GM21786 (cell line): ENCODE data around the gene GALNTL6.

ENCODE experiments used
- ATAC-seq: cut with Tn5 transposase; IDR thresholded peaks from one replicate; pipeline ENCODE4 v1.9.1; 2021; ENCODE audit not compliant: unreplicated experiment

The GALNTL6 gene

GRCh38 chr4:172104539-172104938 lies 291.3 kb downstream of the GALNTL6 start:
- ATAC-seq = no peak

- ATAC-seq = no peak
These were observed 292.7 kb downstream of the GALNTL6 start for GRCh38 chr4:172105918-172106317.

- no peak for ATAC-seq
These were observed 296.3 kb downstream of the GALNTL6 start for GRCh38 chr4:172109466-172109865.

GRCh38 chr4:172124656-172125308 lies 311.6 kb downstream of the GALNTL6 start:
- ATAC-seq = no peak

- no peak for ATAC-seq
These were observed 312.2 kb downstream of the GALNTL6 start for GRCh38 chr4:172125443-172125842.

- no peak for ATAC-seq
These were observed 314.0 kb downstream of the GALNTL6 start for GRCh38 chr4:172127168-172127567.

- no peak for ATAC-seq
These were observed 316.4 kb downstream of the GALNTL6 start for GRCh38 chr4:172129593-172129992.

GRCh38 chr4:172134521-172134920 lies 321.3 kb downstream of the GALNTL6 start:
- no peak for ATAC-seq

GRCh38 chr4:172141025-172141424 lies 327.8 kb downstream of the GALNTL6 start:
- no peak for ATAC-seq

- no peak for ATAC-seq
These were observed 329.1 kb downstream of the GALNTL6 start for GRCh38 chr4:172142281-172142741.

GRCh38 chr4:172143605-172144314 lies 330.6 kb downstream of the GALNTL6 start:
- ATAC-seq = no peak

- ATAC-seq = no peak
These were observed 334.5 kb downstream of the GALNTL6 start for GRCh38 chr4:172147687-172148086.

GRCh38 chr4:172149329-172149728 lies 336.1 kb downstream of the GALNTL6 start:
- ATAC-seq = no peak

- peak; percentile 38 for ATAC-seq
These were observed 339.1 kb downstream of the GALNTL6 start for GRCh38 chr4:172152284-172152683.

GRCh38 chr4:172153719-172154118 lies 340.5 kb downstream of the GALNTL6 start:
- ATAC-seq = no peak

GRCh38 chr4:172155838-172156345 lies 342.7 kb downstream of the GALNTL6 start:
- no peak for ATAC-seq

- no peak for ATAC-seq
These were observed 344.7 kb downstream of the GALNTL6 start for GRCh38 chr4:172157946-172158345.

GRCh38 chr4:172163215-172163614 lies 350.0 kb downstream of the GALNTL6 start:
- ATAC-seq = no peak

- no peak for ATAC-seq
These were observed 355.7 kb downstream of the GALNTL6 start for GRCh38 chr4:172168888-172169287.

- ATAC-seq = no peak
These were observed 356.7 kb downstream of the GALNTL6 start for GRCh38 chr4:172169871-172170270.

GRCh38 chr4:172173206-172173605 lies 360.0 kb downstream of the GALNTL6 start:
- ATAC-seq = no peak

GRCh38 chr4:172177382-172177781 lies 364.2 kb downstream of the GALNTL6 start:
- ATAC-seq = no peak
